ENCODE measurements around the gene UBE2C. TPM values are rescaled to one million over a fixed set of nuclear protein-coding genes. Genes with fewer than 3 reads are reported as not detected.

Gene UBE2C
- total RNA-seq, 1 experiment from 2014 or later, result 173 TPM

DNA sequence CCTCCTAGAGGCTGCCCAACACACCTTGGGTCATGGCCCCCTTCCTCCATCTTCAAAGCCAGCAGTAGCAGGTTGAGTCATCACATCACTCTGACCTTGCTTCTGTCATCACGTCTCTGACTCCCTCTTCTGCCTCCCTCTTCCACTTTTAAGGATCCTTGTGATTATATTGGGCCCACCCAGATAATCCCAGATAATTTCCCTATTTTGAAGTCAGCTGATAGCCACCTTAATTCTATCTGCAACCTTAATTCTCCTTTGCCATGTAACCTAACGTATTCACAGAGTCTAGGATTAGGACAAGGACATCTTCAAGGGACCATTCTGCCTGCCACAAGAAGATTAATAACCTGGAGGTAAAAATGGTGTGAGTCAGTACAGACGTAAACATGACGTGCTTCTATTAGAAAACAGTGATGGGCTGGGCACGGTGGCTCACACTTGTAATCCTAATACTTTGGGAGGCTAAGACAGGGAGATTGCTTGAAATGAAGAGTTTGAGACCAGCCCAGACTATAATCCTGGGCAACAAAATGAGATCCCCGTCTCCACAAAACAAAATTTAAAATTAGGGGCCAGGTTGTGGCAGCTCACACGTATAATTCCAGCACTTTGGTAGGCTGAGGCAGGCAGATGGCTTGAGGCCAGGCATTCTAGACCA is 48.2 kb downstream of the UBE2C start:
- in situ Hi-C loops (cut with HindIII; ENCODE audit: low pct_unique_long_range_greater_than_20kb, low sequenced_read_pairs) (no loop called here), intact Hi-C loops (cut with micrococcal nuclease; ENCODE audit: unreplicated experiment) (no loop called here)
- Histone ChIP-seq H3K4me3 (ENCODE audit: low read depth in 2 of 2, low read length in 2 of 2) (no peak overlapping the region), H3K4me1 (ENCODE audit: control insufficient read depth, insufficient read depth, low read length) (peaks cover 10% of the 10 kb centered on the region), H3K27ac (ENCODE audit: low read length) (no peak overlapping the region), H3K27me3 (ENCODE audit: control insufficient read depth, insufficient read depth, low read length) (no peaks in the 10 kb centered on the region), H3K36me3 (ENCODE audit: control insufficient read depth, insufficient read depth, low read length) (no peaks in the 10 kb centered on the region; the same call in 1 of the 2 replicates), H3K9me3 (ENCODE audit: control insufficient read depth, insufficient read depth, low read depth, low read length) (no peaks in the 10 kb centered on the region)
- TF ChIP-seq, protein P1, sequence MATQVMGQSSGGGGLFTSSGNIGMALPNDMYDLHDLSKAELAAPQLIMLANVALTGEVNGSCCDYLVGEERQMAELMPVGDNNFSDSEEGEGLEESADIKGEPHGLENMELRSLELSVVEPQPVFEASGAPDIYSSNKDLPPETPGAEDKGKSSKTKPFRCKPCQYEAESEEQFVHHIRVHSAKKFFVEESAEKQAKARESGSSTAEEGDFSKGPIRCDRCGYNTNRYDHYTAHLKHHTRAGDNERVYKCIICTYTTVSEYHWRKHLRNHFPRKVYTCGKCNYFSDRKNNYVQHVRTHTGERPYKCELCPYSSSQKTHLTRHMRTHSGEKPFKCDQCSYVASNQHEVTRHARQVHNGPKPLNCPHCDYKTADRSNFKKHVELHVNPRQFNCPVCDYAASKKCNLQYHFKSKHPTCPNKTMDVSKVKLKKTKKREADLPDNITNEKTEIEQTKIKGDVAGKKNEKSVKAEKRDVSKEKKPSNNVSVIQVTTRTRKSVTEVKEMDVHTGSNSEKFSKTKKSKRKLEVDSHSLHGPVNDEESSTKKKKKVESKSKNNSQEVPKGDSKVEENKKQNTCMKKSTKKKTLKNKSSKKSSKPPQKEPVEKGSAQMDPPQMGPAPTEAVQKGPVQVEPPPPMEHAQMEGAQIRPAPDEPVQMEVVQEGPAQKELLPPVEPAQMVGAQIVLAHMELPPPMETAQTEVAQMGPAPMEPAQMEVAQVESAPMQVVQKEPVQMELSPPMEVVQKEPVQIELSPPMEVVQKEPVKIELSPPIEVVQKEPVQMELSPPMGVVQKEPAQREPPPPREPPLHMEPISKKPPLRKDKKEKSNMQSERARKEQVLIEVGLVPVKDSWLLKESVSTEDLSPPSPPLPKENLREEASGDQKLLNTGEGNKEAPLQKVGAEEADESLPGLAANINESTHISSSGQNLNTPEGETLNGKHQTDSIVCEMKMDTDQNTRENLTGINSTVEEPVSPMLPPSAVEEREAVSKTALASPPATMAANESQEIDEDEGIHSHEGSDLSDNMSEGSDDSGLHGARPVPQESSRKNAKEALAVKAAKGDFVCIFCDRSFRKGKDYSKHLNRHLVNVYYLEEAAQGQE (IDR thresholded peaks at IDR 0.05; ENCODE audit: insufficient read depth in 1 of 2, low read depth in 2 of 2, low read length in 1 of 2), result no peak
- TF ChIP-seq TCF7L2 (IDR thresholded peaks at IDR 0.05; ENCODE audit: low read depth, low read length) (no peak), SIN3A (IDR thresholded peaks at IDR 0.05; ENCODE audit: borderline replicate concordance, insufficient read depth, low read depth, low read length) (no peak), POLR2AphosphoS5 (IDR thresholded peaks at IDR 0.05; ENCODE audit: low read depth, low read length) (no peak)
- ATAC-seq, result no peak
- BruUV-seq (replicated peaks), result no TSS peak
- POLR2A ChIA-PET, result no interaction called here
- no peak for DNase-seq (ENCODE audit: low read depth, low spot score)
- CTCF ChIA-PET, result no interaction called here

DNA sequence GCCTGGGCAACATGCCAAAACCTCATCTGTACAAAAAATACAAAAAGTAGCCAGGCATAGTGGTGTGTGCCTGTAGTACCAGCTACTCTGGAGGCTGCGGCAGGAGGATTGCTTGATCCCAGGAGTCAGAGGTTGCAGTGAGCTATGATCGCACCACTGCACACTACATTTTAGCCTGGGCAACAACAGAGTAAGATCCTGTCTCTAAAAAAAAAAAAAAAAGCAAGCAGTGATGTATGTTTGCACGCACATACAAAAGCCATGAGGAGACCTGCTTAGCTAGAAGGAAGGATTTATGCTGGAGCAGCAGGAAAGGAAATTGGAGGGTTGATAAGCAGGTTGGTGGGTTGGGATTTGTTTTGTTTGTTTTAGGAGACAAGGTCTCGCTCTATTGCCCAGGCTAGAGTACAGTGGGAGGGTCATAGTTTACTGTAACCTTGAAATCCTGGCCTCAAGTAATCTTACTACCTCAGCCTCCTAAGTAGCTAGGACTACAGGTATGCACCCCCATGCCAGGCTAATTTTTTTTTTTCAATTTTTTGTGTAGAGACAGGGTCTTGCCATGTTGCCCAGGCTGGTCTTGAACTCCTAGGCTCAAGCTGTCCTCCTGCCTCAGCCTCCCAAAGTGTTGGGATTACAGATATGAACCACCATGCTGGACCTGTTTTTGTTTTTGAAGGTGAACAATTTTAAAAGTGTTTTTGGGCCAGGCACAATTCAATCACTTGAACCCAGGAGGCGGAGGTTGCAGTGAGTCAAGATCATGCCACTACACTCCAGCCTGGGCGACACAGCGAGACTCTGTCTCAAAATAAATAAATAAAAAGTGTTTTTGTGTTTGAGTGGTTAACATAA is 49.0 kb downstream of the UBE2C start:
- POLR2A ChIA-PET, result interaction anchor here (0.6 kb wide), 1 partner anchor 780 kb away, joined by 3 read pairs; no protein-coding TSS in a partner anchor
- H3K4me1 ChIP-seq (ENCODE audit: control insufficient read depth, insufficient read depth, low read length), result peaks cover 4% of the 10 kb centered on the region; the same call in 1 of the 2 replicates
- TF ChIP-seq, protein P1 (IDR thresholded peaks at IDR 0.05; ENCODE audit: insufficient read depth in 1 of 2, low read depth in 2 of 2, low read length in 1 of 2), result no peak
- TF ChIP-seq, protein P2, sequence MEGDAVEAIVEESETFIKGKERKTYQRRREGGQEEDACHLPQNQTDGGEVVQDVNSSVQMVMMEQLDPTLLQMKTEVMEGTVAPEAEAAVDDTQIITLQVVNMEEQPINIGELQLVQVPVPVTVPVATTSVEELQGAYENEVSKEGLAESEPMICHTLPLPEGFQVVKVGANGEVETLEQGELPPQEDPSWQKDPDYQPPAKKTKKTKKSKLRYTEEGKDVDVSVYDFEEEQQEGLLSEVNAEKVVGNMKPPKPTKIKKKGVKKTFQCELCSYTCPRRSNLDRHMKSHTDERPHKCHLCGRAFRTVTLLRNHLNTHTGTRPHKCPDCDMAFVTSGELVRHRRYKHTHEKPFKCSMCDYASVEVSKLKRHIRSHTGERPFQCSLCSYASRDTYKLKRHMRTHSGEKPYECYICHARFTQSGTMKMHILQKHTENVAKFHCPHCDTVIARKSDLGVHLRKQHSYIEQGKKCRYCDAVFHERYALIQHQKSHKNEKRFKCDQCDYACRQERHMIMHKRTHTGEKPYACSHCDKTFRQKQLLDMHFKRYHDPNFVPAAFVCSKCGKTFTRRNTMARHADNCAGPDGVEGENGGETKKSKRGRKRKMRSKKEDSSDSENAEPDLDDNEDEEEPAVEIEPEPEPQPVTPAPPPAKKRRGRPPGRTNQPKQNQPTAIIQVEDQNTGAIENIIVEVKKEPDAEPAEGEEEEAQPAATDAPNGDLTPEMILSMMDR (IDR thresholded peaks at IDR 0.05), result no peak
- TF ChIP-seq TCF7L2 (IDR thresholded peaks at IDR 0.05; ENCODE audit: low read depth, low read length) (no peak), SIN3A (IDR thresholded peaks at IDR 0.05; ENCODE audit: borderline replicate concordance, insufficient read depth, low read depth, low read length) (no peak), POLR2AphosphoS5 (IDR thresholded peaks at IDR 0.05; ENCODE audit: low read depth, low read length) (no peak)
- DNase-seq (ENCODE audit: low read depth, low spot score) (no peak), ATAC-seq (no peak)
- H3K27me3 ChIP-seq (ENCODE audit: control insufficient read depth, insufficient read depth, low read length), result no peaks in the 10 kb centered on the region
- no peak overlapping the region for H3K4me3 ChIP-seq (ENCODE audit: low read depth in 2 of 2, low read length in 2 of 2)
- BruUV-seq (replicated peaks), result no TSS peak
- CTCF ChIA-PET, result no interaction called here
- no peaks in the 10 kb centered on the region; the same call in 1 of the 2 replicates for H3K36me3 ChIP-seq (ENCODE audit: control insufficient read depth, insufficient read depth, low read length)
- H3K27ac ChIP-seq (ENCODE audit: low read length), result no peak overlapping the region
- in situ Hi-C loops (cut with HindIII; ENCODE audit: low pct_unique_long_range_greater_than_20kb, low sequenced_read_pairs) (no loop called here), intact Hi-C loops (cut with micrococcal nuclease; ENCODE audit: unreplicated experiment) (no loop called here)
- no peaks in the 10 kb centered on the region for H3K9me3 ChIP-seq (ENCODE audit: control insufficient read depth, insufficient read depth, low read depth, low read length)
